Skeletal muscle cell (primary cell): ENCODE results near the gene STRN4.
"Not testable (repeated sequence)": the region's sequence is repeated elsewhere in the genome, so short reads cannot be mapped to it uniquely, and the experiment has no call there.

Source experiments
- DNase-seq: peaks from one replicate; pipeline ENCODE4 v3.0.0-alpha.2; 2010; ENCODE audit warnings: low read depth
- H3K4me3 ChIP-seq: 2 replicates; pipeline ENCODE4 v1.5.1; 2011; ENCODE audit warnings: low read depth, mild to moderate bottlenecking, control low read depth, low read length, moderate library complexity

Gene STRN4

GRCh38 chr19:46717716-46718143 is 28.5 kb downstream of the STRN4 start:
- peak overlapping the region; percentile 76 for H3K4me3 ChIP-seq
- DNase-seq = no peak

- peak; percentile 45 for DNase-seq
- H3K4me3 ChIP-seq = peak within 1 kb of the TSS; percentile 76
These were observed 29.1 kb downstream of the STRN4 start, which contains the start of gene PRKD2 for GRCh38 chr19:46717034-46717715. PRKD2 (minus strand) TSS chr19:46717114; CDS start chr19:46716370, 744 bp downstream.

GRCh38 chr19:46716672-46717033 is 29.6 kb downstream of the STRN4 start:
- H3K4me3 ChIP-seq = peak overlapping the region; percentile 76
- no peak for DNase-seq

GRCh38 chr19:46715975-46716671 is 30.1 kb downstream of the STRN4 start:
- H3K4me3 ChIP-seq = peak overlapping the region; percentile 76
- DNase-seq = no peak

GRCh38 chr19:46715620-46715974 is 30.7 kb downstream of the STRN4 start:
- no peak for DNase-seq
- H3K4me3 ChIP-seq = peak overlapping the region; percentile 76

- H3K4me3 ChIP-seq = peak overlapping the region; percentile 76
- no peak for DNase-seq
These were observed 31.7 kb downstream of the STRN4 start for GRCh38 chr19:46714444-46715106.

- DNase-seq = no peak
- peak overlapping the region; percentile 76 for H3K4me3 ChIP-seq
These were observed 32.3 kb downstream of the STRN4 start for GRCh38 chr19:46713781-46714443.

GRCh38 chr19:46712768-46713338 is 33.4 kb downstream of the STRN4 start:
- DNase-seq, H3K4me3 ChIP-seq: not testable (repeated sequence)

- DNase-seq = no peak
- no peak overlapping the region for H3K4me3 ChIP-seq
These were observed 35.6 kb downstream of the STRN4 start for GRCh38 chr19:46710687-46711086.

GRCh38 chr19:46704379-46705076 is 41.7 kb downstream of the STRN4 start:
- no peak overlapping the region for H3K4me3 ChIP-seq
- DNase-seq = no peak

GRCh38 chr19:46700704-46701103 is 45.5 kb downstream of the STRN4 start:
- H3K4me3 ChIP-seq = no peak overlapping the region
- no peak for DNase-seq

- DNase-seq = no peak
- no peak overlapping the region for H3K4me3 ChIP-seq
These were observed 47.6 kb downstream of the STRN4 start for GRCh38 chr19:46698395-46699321.

GRCh38 chr19:46697204-46697960 is 48.9 kb downstream of the STRN4 start:
- peak; percentile 29 for DNase-seq
- H3K4me3 ChIP-seq = no peak overlapping the region

- DNase-seq = no peak
- H3K4me3 ChIP-seq = no peak overlapping the region
These were observed 49.4 kb downstream of the STRN4 start for GRCh38 chr19:46696866-46697203.

GRCh38 chr19:46696052-46696451 is 50.2 kb downstream of the STRN4 start:
- H3K4me3 ChIP-seq = no peak overlapping the region
- no peak for DNase-seq

GRCh38 chr19:46693760-46694159 is 52.5 kb downstream of the STRN4 start:
- H3K4me3 ChIP-seq = no peak overlapping the region
- DNase-seq = no peak

GRCh38 chr19:46692918-46693722 is 53.1 kb downstream of the STRN4 start:
- H3K4me3 ChIP-seq = no peak overlapping the region
- no peak for DNase-seq
